ENCODE measurements around the gene SLX4IP.

GRCh38 chr20:10609276-10609675 lies 174.2 kb downstream of the SLX4IP start:
- TF ChIP-seq POLR2AphosphoS5 (IDR thresholded peaks at IDR 0.05; ENCODE audit: low read depth) (no peak), GABPA (IDR thresholded peaks at IDR 0.05; ENCODE audit: low read depth) (no peak), SPI1 (IDR thresholded peaks at IDR 0.05; ENCODE audit: borderline replicate concordance, low read depth) (no peak)
- TF ChIP-seq, protein P1, sequence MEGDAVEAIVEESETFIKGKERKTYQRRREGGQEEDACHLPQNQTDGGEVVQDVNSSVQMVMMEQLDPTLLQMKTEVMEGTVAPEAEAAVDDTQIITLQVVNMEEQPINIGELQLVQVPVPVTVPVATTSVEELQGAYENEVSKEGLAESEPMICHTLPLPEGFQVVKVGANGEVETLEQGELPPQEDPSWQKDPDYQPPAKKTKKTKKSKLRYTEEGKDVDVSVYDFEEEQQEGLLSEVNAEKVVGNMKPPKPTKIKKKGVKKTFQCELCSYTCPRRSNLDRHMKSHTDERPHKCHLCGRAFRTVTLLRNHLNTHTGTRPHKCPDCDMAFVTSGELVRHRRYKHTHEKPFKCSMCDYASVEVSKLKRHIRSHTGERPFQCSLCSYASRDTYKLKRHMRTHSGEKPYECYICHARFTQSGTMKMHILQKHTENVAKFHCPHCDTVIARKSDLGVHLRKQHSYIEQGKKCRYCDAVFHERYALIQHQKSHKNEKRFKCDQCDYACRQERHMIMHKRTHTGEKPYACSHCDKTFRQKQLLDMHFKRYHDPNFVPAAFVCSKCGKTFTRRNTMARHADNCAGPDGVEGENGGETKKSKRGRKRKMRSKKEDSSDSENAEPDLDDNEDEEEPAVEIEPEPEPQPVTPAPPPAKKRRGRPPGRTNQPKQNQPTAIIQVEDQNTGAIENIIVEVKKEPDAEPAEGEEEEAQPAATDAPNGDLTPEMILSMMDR (IDR thresholded peaks at IDR 0.05; ENCODE audit: insufficient read depth, low read length) = no peak
- TF ChIP-seq, protein P2, sequence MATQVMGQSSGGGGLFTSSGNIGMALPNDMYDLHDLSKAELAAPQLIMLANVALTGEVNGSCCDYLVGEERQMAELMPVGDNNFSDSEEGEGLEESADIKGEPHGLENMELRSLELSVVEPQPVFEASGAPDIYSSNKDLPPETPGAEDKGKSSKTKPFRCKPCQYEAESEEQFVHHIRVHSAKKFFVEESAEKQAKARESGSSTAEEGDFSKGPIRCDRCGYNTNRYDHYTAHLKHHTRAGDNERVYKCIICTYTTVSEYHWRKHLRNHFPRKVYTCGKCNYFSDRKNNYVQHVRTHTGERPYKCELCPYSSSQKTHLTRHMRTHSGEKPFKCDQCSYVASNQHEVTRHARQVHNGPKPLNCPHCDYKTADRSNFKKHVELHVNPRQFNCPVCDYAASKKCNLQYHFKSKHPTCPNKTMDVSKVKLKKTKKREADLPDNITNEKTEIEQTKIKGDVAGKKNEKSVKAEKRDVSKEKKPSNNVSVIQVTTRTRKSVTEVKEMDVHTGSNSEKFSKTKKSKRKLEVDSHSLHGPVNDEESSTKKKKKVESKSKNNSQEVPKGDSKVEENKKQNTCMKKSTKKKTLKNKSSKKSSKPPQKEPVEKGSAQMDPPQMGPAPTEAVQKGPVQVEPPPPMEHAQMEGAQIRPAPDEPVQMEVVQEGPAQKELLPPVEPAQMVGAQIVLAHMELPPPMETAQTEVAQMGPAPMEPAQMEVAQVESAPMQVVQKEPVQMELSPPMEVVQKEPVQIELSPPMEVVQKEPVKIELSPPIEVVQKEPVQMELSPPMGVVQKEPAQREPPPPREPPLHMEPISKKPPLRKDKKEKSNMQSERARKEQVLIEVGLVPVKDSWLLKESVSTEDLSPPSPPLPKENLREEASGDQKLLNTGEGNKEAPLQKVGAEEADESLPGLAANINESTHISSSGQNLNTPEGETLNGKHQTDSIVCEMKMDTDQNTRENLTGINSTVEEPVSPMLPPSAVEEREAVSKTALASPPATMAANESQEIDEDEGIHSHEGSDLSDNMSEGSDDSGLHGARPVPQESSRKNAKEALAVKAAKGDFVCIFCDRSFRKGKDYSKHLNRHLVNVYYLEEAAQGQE (IDR thresholded peaks at IDR 0.05; ENCODE audit: insufficient replicate concordance, low read depth) = no peak
